GM18517 (cell line): ENCODE data around the gene GDPD4.

Experiments used
- ATAC-seq: cut with Tn5 transposase; IDR thresholded peaks from one replicate; pipeline ENCODE4 v1.9.1; 2021; ENCODE audit warnings: mild to moderate bottlenecking, moderate library complexity; ENCODE audit not compliant: unreplicated experiment

GDPD4 gene

GRCh38 chr11:77176996-77177395 is 124.5 kb downstream of the GDPD4 start:
- no peak for ATAC-seq

- ATAC-seq = no peak
These were observed 125.5 kb downstream of the GDPD4 start for GRCh38 chr11:77175869-77176539.

- ATAC-seq = no peak
These were observed 126.3 kb downstream of the GDPD4 start for GRCh38 chr11:77175021-77175842.

GRCh38 chr11:77174559-77174958 is 126.9 kb downstream of the GDPD4 start:
- no peak for ATAC-seq

GRCh38 chr11:77173494-77173893 is 128.0 kb downstream of the GDPD4 start:
- ATAC-seq = no peak

- no peak for ATAC-seq
These were observed 128.9 kb downstream of the GDPD4 start for GRCh38 chr11:77172666-77172982.

GRCh38 chr11:77171885-77172665 is 129.4 kb downstream of the GDPD4 start:
- no peak for ATAC-seq

GRCh38 chr11:77171254-77171653 is 130.2 kb downstream of the GDPD4 start:
- no peak for ATAC-seq

GRCh38 chr11:77170107-77170506 is 131.4 kb downstream of the GDPD4 start:
- no peak for ATAC-seq

GRCh38 chr11:77167791-77168190 is 133.7 kb downstream of the GDPD4 start:
- ATAC-seq = no peak

GRCh38 chr11:77167111-77167626 is 134.3 kb downstream of the GDPD4 start:
- no peak for ATAC-seq
